HUES64 (cell line): ENCODE measurements around the gene BLM.
"Not testable (repeated sequence)": the region's sequence is repeated elsewhere in the genome, so short reads cannot be mapped to it uniquely, and the experiment has no call there.

ENCODE experiments used
- H3K27ac ChIP-seq: 2 replicates; pipeline ENCODE4 v1.7.0; 2013; ENCODE audit warnings: low read depth, low read length, inconsistent platforms
- H3K27me3 ChIP-seq: 2 replicates; pipeline ENCODE4 v1.6.1; 2013; ENCODE audit warnings: mild to moderate bottlenecking, low read length; ENCODE audit not compliant: insufficient read depth
- H3K36me3 ChIP-seq: 2 replicates; pipeline ENCODE4 v1.6.1; 2013; ENCODE audit warnings: mild to moderate bottlenecking, low read length; ENCODE audit not compliant: insufficient read depth
- H3K4me1 ChIP-seq: 2 replicates; pipeline ENCODE4 v1.6.1; 2013; ENCODE audit warnings: mild to moderate bottlenecking, low read length, moderate library complexity; ENCODE audit not compliant: insufficient read depth
- H3K4me3 ChIP-seq: 2 replicates; pipeline ENCODE4 v1.5.1; 2013; ENCODE audit warnings: mild to moderate bottlenecking, low read length, moderate library complexity
- H3K9ac ChIP-seq: 2 replicates; pipeline ENCODE4 v1.6.1; 2013; ENCODE audit warnings: mild to moderate bottlenecking, low read depth, low read length
- H3K9me3 ChIP-seq: 2 replicates; pipeline ENCODE4 v1.6.1; 2013; ENCODE audit warnings: low read depth, low read length; ENCODE audit not compliant: insufficient read depth
- WGBS: fragments of 150-250, 120-280 bp; methylation state at CpG from one replicate; pipeline ENCODE4 v1.1.7; 2013; ENCODE audit warnings: missing lambda C conversion rate; 5-methylcytosine and 5-hydroxymethylcytosine counted together

BLM gene

DNA sequence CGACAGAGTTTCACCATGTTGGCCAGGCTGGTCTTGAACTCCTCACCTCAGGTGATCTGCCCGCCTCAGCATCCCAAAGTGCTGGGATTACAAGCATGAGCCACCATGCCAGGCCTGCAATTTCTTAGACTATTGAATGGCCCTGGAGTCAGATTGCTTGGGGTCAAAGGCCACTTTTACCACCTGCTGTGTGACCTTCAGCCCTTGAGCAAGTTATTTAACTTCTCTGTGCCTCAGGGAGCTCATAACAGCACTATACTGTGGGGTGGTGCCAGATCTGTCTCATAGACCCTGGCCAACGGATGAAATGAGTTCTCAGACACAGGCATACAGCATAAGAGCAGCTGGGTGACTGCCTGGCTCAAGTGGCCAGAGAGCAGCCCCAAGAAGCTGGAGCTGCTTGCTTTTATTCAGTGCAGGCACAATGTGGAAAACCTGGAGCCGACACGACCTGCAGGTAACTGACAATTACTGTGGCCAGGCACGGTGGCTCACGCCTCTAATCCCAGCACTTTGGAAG, 106.4 kb downstream of the BLM start:
- Histone ChIP-seq H3K4me3 (no peak overlapping the region), H3K36me3 (no peaks in the 10 kb centered on the region), H3K9me3 (no peaks in the 10 kb centered on the region), H3K9ac (no peak overlapping the region), H3K4me1 (no peaks in the 10 kb centered on the region), H3K27me3 (no peaks in the 10 kb centered on the region), H3K27ac (no peak overlapping the region)
- 92% methylated on average over 7 of the region's 7 CpGs for WGBS

DNA sequence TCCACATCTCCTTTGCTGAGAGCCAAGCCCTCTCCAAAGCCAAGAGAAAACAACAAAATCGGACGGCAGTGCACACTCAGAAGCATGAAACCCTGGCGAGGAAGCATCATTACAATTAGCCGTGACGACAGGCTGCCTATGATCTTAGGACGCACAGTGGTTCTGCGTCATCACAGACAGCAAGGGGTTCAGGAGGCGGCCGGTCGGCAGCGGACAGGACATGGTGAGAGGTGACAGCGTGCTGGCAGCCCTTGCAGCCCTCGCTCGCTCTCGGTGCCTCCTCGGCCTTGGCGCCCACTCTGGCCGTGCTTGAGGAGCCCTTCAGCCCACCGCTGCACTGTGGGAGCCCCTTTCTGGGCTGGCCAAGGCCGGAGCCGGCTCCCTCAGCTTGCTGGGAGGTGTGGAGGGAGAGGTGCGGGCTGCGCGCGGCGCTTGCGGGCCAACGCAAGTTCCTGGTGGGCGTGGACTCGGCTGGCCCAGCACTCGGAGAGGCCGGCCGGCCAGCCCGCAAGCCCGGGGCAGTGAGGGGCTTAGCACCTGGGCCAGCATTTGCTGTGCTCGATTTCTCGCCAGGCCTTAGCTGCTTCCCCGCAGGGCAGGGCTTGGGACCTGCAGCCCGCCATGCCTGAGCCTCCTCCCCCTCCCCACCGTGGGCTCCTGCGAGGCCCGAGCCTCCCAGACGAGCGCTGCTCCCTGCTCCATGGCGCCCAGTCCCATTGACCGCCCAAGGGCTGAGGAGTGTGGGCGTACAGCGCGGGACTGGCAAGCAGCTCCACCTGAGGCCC, 108.2 kb downstream of the BLM start:
- not testable (repeated sequence) for H3K9ac ChIP-seq, H3K9me3 ChIP-seq, H3K4me1 ChIP-seq, H3K4me3 ChIP-seq, H3K27ac ChIP-seq, H3K27me3 ChIP-seq, H3K36me3 ChIP-seq
- WGBS: 93% methylated on average over 49 of the region's 49 CpGs

DNA sequence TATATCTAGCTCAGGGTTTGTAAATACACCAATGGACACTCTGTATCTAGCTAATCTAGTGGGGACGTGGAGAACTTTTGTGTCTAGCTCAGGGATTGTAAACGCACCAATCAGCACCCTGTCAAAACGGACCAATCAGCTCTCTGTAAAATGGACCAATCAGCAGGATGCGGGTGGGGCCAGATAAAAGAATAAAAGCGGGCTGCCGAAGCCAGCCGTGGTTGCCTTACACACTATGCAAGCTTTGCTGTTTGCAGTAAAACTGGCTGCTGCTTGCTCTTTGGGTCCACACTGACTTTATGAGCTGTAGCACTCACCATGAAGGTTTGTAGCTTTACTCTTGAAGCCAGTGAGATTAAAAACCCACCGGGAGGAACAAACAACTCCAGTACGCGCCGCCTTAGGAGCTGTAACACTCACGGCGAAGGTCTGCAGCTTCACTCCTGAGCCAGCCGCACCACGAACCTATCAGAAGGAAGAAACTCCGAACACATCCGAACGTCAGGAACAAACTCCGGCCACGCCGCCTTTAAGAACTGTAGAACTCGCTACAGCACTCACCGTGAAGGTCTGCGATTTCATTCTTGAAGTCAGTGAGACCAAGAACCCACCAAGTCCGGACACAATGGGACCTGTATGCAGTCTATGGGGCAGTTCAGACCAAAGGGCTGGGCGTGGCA, 109.2 kb downstream of the BLM start:
- WGBS: 95% methylated on average over 26 of the region's 26 CpGs
- not testable (repeated sequence) for H3K27ac ChIP-seq, H3K4me1 ChIP-seq

GRCh38 chr15:90826886-90827435, 109.8 kb downstream of the BLM start:
- Histone ChIP-seq H3K27me3 (no peaks in the 10 kb centered on the region), H3K9ac (no peak overlapping the region), H3K9me3 (no peaks in the 10 kb centered on the region), H3K27ac (no peak overlapping the region), H3K4me1 (no peaks in the 10 kb centered on the region), H3K4me3 (no peak overlapping the region), H3K36me3 (no peaks in the 10 kb centered on the region)
- WGBS: 96% methylated on average over 20 of the region's 20 CpGs

More for the DNA sequence above, 109.2 kb downstream of the BLM start:
- not testable (repeated sequence) for H3K9ac ChIP-seq, H3K9me3 ChIP-seq, H3K4me3 ChIP-seq, H3K36me3 ChIP-seq, H3K27me3 ChIP-seq

DNA sequence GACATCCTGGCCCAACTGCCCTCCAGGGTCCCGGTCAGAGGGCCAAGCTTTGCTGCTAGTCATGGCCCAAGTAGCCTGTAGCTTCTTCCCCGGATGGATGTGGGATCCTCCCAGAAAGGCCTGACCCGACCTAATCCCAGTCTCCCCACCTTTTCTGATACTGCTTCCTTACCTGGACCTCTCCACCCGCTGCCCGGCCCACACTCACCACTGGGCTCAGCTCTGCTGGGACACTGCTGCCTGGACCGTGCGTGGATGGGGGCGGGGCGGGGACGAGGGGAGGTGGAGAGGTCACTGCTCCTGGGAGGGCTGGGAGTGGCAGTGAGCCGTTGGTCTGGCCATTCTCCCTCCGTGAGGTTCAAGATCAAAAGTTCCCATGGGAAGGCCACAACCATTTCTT, 111.0 kb downstream of the BLM start:
- H3K4me3 ChIP-seq: no peak overlapping the region
- WGBS: 83% methylated on average over 12 of the region's 12 CpGs
- H3K9ac ChIP-seq: no peak overlapping the region
- no peaks in the 10 kb centered on the region for H3K27me3 ChIP-seq
- H3K36me3 ChIP-seq: no peaks in the 10 kb centered on the region
- H3K27ac ChIP-seq: no peak overlapping the region
- H3K9me3 ChIP-seq: no peaks in the 10 kb centered on the region
- H3K4me1 ChIP-seq: no peaks in the 10 kb centered on the region

- no peak overlapping the region for H3K9ac ChIP-seq
- 96% methylated on average over 6 of the region's 6 CpGs for WGBS
- no peak overlapping the region for H3K4me3 ChIP-seq
- no peak overlapping the region for H3K27ac ChIP-seq
- H3K27me3 ChIP-seq: no peaks in the 10 kb centered on the region
- H3K36me3 ChIP-seq: no peaks in the 10 kb centered on the region
- H3K4me1 ChIP-seq: no peaks in the 10 kb centered on the region
- H3K9me3 ChIP-seq: no peaks in the 10 kb centered on the region
Observed at GRCh38 chr15:90829126-90829525, 112.0 kb downstream of the BLM start.

DNA sequence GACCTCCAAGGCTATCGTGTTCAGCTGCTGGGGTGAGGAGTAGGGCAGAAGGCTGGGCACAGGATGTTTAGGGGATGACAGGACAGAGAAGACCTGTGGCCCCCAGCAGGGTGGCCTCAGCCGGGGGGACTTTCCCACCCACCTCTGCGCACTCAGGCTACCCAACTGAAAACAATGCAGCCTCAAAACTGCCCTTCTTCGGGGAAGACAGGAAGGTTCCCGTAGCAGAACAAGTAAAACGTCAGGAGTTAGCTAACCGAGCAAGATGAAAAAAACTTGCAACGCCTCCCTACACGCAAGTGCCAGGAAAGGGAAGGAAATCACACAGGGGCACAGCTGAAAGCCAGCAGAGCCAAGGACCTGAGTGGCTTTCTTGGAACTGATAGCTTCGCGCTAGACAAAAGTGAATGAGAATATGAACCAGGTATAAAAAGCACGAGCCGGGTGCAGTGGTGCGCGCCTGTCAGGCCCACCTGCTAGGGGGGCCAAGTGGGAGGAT, 112.8 kb downstream of the BLM start:
- no peaks in the 10 kb centered on the region for H3K36me3 ChIP-seq
- WGBS: 84% methylated on average over 15 of the region's 15 CpGs
- no peak overlapping the region for H3K27ac ChIP-seq
- no peaks in the 10 kb centered on the region for H3K9me3 ChIP-seq
- H3K9ac ChIP-seq: no peak overlapping the region
- H3K4me1 ChIP-seq: no peaks in the 10 kb centered on the region; the same call in 1 of the 2 replicates
- H3K27me3 ChIP-seq: no peaks in the 10 kb centered on the region
- H3K4me3 ChIP-seq: no peak overlapping the region

- Histone ChIP-seq H3K9ac (no peak overlapping the region), H3K4me1 (peaks cover 10% of the 10 kb centered on the region)
- WGBS: 93% methylated on average over 5 of the region's 5 CpGs
Observed at GRCh38 chr15:90834626-90835025, 117.5 kb downstream of the BLM start.

DNA sequence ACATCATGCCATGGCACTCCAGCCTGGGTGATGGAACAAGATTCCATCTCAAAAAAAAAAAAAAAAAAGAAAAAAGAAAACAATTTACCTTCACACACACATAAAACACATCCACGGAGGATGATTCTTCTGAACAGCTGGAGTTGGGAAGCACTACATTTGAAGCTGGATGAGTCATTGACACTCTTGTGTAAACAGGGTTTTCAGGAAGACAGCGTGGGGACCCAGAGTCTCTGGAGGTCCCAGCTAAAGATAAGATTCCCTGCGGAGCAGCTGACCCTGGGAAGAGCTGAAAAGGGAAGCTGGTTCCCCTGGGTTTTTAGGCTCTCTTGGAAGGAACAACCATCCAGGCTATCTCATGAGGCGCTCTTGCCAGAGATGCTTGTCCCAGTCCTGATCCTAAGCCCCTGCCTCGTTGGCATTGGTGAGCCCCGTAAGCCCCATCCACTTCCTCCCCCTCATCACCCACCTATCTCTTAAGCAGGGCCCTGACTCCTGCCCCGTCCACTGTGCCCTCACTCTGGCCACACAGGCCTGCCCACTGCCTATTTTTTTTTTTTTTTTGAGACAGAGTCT, 119.2 kb downstream of the BLM start:
- Histone ChIP-seq H3K9ac (no peak overlapping the region), H3K27ac (no peak overlapping the region), H3K9me3 (no peaks in the 10 kb centered on the region), H3K36me3 (no peaks in the 10 kb centered on the region), H3K4me1 (peaks cover 20% of the 10 kb centered on the region), H3K27me3 (no peaks in the 10 kb centered on the region), H3K4me3 (no peak overlapping the region)
- WGBS: 68% methylated on average over 7 of the region's 7 CpGs

More at GRCh38 chr15:90834626-90835025, 117.5 kb downstream of the BLM start:
- H3K27me3 ChIP-seq: no peaks in the 10 kb centered on the region
- no peak overlapping the region for H3K27ac ChIP-seq
- H3K36me3 ChIP-seq: no peaks in the 10 kb centered on the region
- H3K9me3 ChIP-seq: no peaks in the 10 kb centered on the region
- H3K4me3 ChIP-seq: no peak overlapping the region

- no peaks in the 10 kb centered on the region for H3K27me3 ChIP-seq
- H3K36me3 ChIP-seq: no peaks in the 10 kb centered on the region
- H3K4me3 ChIP-seq: no peak overlapping the region
- no peak overlapping the region for H3K9ac ChIP-seq
- 92% methylated on average over 11 of the region's 11 CpGs for WGBS
- peaks cover 20% of the 10 kb centered on the region for H3K4me1 ChIP-seq
- H3K9me3 ChIP-seq: no peaks in the 10 kb centered on the region
- no peak overlapping the region for H3K27ac ChIP-seq
Observed at GRCh38 chr15:90837094-90837493, 119.9 kb downstream of the BLM start.

DNA sequence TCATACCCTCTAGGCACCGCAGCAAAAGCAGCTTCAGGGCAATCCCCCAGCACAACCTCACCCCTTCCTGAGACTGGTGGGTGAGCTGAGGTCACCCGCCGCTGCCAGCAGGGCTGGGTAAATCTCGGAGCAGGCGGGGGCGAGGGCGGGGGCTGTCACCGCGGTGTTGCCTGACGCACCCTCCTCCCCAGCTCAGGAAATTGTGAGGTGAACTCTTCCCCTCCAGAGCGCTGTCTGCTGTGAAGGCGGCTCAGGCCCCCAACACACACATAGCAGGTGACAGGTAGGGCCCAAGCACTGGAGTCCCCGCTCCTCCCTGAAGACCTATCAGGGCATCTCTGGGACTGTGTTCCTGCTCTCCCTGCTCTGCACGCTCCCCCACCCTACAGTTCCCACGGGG, 121.0 kb downstream of the BLM start:
- H3K36me3 ChIP-seq: no peaks in the 10 kb centered on the region
- H3K4me3 ChIP-seq: no peak overlapping the region
- 84% methylated on average over 15 of the region's 15 CpGs for WGBS
- H3K9me3 ChIP-seq: no peaks in the 10 kb centered on the region
- H3K4me1 ChIP-seq: peaks cover 20% of the 10 kb centered on the region
- H3K9ac ChIP-seq: 0 out of 2 replicates have a peak overlapping the region, but pooled peaks have one; percentile 32
- no peaks in the 10 kb centered on the region for H3K27me3 ChIP-seq
- no peak overlapping the region for H3K27ac ChIP-seq
